ENCODE results near the gene UGDH.
"Not testable (repeated sequence)": the region's sequence is repeated elsewhere in the genome, so short reads cannot be mapped to it uniquely, and the experiment has no call there.

UGDH gene

GRCh38 chr4:39526765-39527295, 409 bp downstream of the UGDH start:
- DNase-seq: no peak

GRCh38 chr4:39525822-39526690, 1.2 kb downstream of the UGDH start:
- no peak for DNase-seq

- DNase-seq: no peak
Observed at GRCh38 chr4:39524161-39524957, 2.9 kb downstream of the UGDH start.

GRCh38 chr4:39522068-39522467, 5.2 kb downstream of the UGDH start:
- DNase-seq: no peak

- no peak for DNase-seq
Observed at GRCh38 chr4:39521253-39521919, 5.9 kb downstream of the UGDH start.

GRCh38 chr4:39518484-39518883, 8.8 kb downstream of the UGDH start:
- no peak for DNase-seq

GRCh38 chr4:39516407-39516966, 10.8 kb downstream of the UGDH start:
- no peak for DNase-seq

GRCh38 chr4:39515669-39516401, 11.4 kb downstream of the UGDH start:
- not testable (repeated sequence) for DNase-seq

GRCh38 chr4:39514888-39515401, 12.3 kb downstream of the UGDH start:
- DNase-seq: peak; percentile 15

- not testable (repeated sequence) for DNase-seq
Observed at GRCh38 chr4:39514266-39514665, 13.0 kb downstream of the UGDH start.

- no peak for DNase-seq
Observed at GRCh38 chr4:39510348-39510929, 16.8 kb downstream of the UGDH start.

GRCh38 chr4:39505581-39505980, 21.7 kb downstream of the UGDH start:
- no peak for DNase-seq

- no peak for DNase-seq
Observed at GRCh38 chr4:39504538-39504937, 22.7 kb downstream of the UGDH start.

- not testable (repeated sequence) for DNase-seq
Observed at GRCh38 chr4:39502664-39503035, 24.6 kb downstream of the UGDH start.

GRCh38 chr4:39502019-39502663, 25.1 kb downstream of the UGDH start:
- no peak for DNase-seq

GRCh38 chr4:39498727-39499020, 28.6 kb downstream of the UGDH start:
- no peak for DNase-seq

GRCh38 chr4:39497909-39498726, 29.1 kb downstream of the UGDH start:
- no peak for DNase-seq

- DNase-seq: no peak
Observed at GRCh38 chr4:39495446-39496213, 31.6 kb downstream of the UGDH start.

GRCh38 chr4:39494354-39494753, 32.9 kb downstream of the UGDH start:
- no peak for DNase-seq

- DNase-seq: no peak
Observed at GRCh38 chr4:39490322-39490721, 36.9 kb downstream of the UGDH start.
